HepG2 (cell line): ENCODE data around the gene JAG1. TPM values are rescaled to one million over a fixed set of nuclear protein-coding genes. Genes with fewer than 3 reads are reported as not detected.

Experiments used
- ATF1 ChIP-seq: IDR thresholded peaks from 2 replicates; pipeline ENCODE4 v1.6.1; 2016; ENCODE audit warnings: mild to moderate bottlenecking, control low read depth
- ATRX ChIP-seq: sonication (generic); formaldehyde crosslinking; IDR thresholded peaks from 2 replicates; pipeline ENCODE4 v1.4.0; 2020; ENCODE audit warnings: missing genetic modification reagents, borderline replicate concordance
- CEBPB ChIP-seq: IDR thresholded peaks from 2 replicates; pipeline ENCODE4 v1.6.1; 2011; ENCODE audit warnings: low read depth, low read length, improper control_type of control experiment, borderline replicate concordance
- DPF2 ChIP-seq: sonication (generic); formaldehyde crosslinking; IDR thresholded peaks from 2 replicates; pipeline ENCODE4 v1.4.0; 2020; ENCODE audit warnings: mild to moderate bottlenecking, low read depth, missing genetic modification reagents, borderline replicate concordance
- EP300 ChIP-seq, 3 experiments: sonication (generic) in 1 of 3; formaldehyde crosslinking in 1 of 3; IDR thresholded peaks; 2 replicates each; pipeline versions ENCODE4 v1.5.1 to v1.6.1; 2011 to 2020; ENCODE audit warnings: low read depth in 2 of 3, low read length in 2 of 3, borderline replicate concordance in 1 of 3, improper control_type of control experiment in 1 of 3, mild to moderate bottlenecking in 1 of 3, missing genetic modification reagents in 1 of 3, moderate library complexity in 1 of 3
- FOSL1 ChIP-seq: sonication (generic); formaldehyde crosslinking; IDR thresholded peaks from 2 replicates; pipeline ENCODE4 v1.9.0; 2021; ENCODE audit warnings: missing genetic modification reagents, borderline replicate concordance
- FOSL2 ChIP-seq: sonication (generic); formaldehyde crosslinking; IDR thresholded peaks from 2 replicates; pipeline ENCODE4 v1.4.0; 2020; ENCODE audit warnings: missing genetic modification reagents
- FOXA3 ChIP-seq: IDR thresholded peaks from 2 replicates; pipeline ENCODE4 v1.6.1; 2016; ENCODE audit warnings: missing genetic modification reagents, missing compliant biosample characterization
- FOXP1 ChIP-seq, 2 experiments: fragments of 450-650 bp in 1 of 2; IDR thresholded peaks; 2 replicates each; pipeline ENCODE4 v1.6.1; 2017 to 2018; ENCODE audit warnings: antibody characterized with exemption in 1 of 2
- GATAD2A ChIP-seq: IDR thresholded peaks from 2 replicates; pipeline ENCODE4 v1.6.1; 2016
- HMG20A ChIP-seq: IDR thresholded peaks from 2 replicates; pipeline ENCODE4 v1.6.1; 2016; ENCODE audit warnings: borderline replicate concordance
- KAT8 ChIP-seq: IDR thresholded peaks from 2 replicates; pipeline ENCODE4 v1.6.1; 2016; ENCODE audit warnings: missing genetic modification reagents, missing compliant biosample characterization
- MAFK ChIP-seq, 2 experiments: IDR thresholded peaks in 1 of 2; conservative IDR thresholded peaks in 1 of 2; 2 replicates each; pipeline ENCODE4 v1.6.1; 2011; ENCODE audit warnings: improper control_type of control experiment in 2 of 2, low read length in 2 of 2
- MLX ChIP-seq: IDR thresholded peaks from 2 replicates; pipeline ENCODE4 v1.6.1; 2016
- NCOA2 ChIP-seq: sonication (generic); formaldehyde crosslinking; IDR thresholded peaks from 2 replicates; pipeline ENCODE4 v1.8.0; 2022; ENCODE audit warnings: inconsistent platforms
- NR2F1 ChIP-seq, 2 experiments: fragments of 450-650 bp in 1 of 2; formaldehyde crosslinking in 1 of 2; IDR thresholded peaks; 2 replicates each; pipeline versions ENCODE4 v1.5.0 to v1.6.1; 2016 to 2020; ENCODE audit warnings: mild to moderate bottlenecking in 1 of 2, missing compliant biosample characterization in 1 of 2, missing genetic modification reagents in 1 of 2, moderate library complexity in 1 of 2
- SOX13 ChIP-seq, 3 experiments: fragments of 450-650 bp in 1 of 3; sonication (generic) in 1 of 3; formaldehyde crosslinking in 1 of 3; IDR thresholded peaks in 2 of 3; conservative IDR thresholded peaks in 1 of 3; 2 replicates each; pipeline versions ENCODE4 v1.5.0 to v1.6.1; 2016 to 2020; ENCODE audit warnings: antibody characterized with exemption in 1 of 3, mild to moderate bottlenecking in 1 of 3, missing compliant biosample characterization in 1 of 3, missing genetic modification reagents in 1 of 3, moderate library complexity in 1 of 3
- ZNF317 ChIP-seq: sonication (generic); formaldehyde crosslinking; IDR thresholded peaks from 2 replicates; pipeline ENCODE4 v1.5.0; 2020; ENCODE audit warnings: mild to moderate bottlenecking, missing genetic modification reagents
- ZNF496 ChIP-seq: sonication (generic); formaldehyde crosslinking; IDR thresholded peaks from 2 replicates; pipeline ENCODE4 v1.8.1; 2023; ENCODE audit warnings: mild to moderate bottlenecking, moderate library complexity, missing genetic modification reagents; ENCODE audit not compliant: insufficient replicate concordance
- ZNF678 ChIP-seq: sonication (generic); formaldehyde crosslinking; IDR thresholded peaks from 2 replicates; pipeline ENCODE4 v1.4.0; 2020; ENCODE audit warnings: mild to moderate bottlenecking, missing genetic modification reagents
- ZNF713 ChIP-seq: sonication (generic); formaldehyde crosslinking; IDR thresholded peaks from 2 replicates; pipeline ENCODE4 v1.4.0; 2020; ENCODE audit warnings: mild to moderate bottlenecking, missing genetic modification reagents
- ZSCAN31 ChIP-seq: sonication (generic); formaldehyde crosslinking; IDR thresholded peaks from 2 replicates; pipeline ENCODE4 v1.5.0; 2020; ENCODE audit warnings: low read depth, mild to moderate bottlenecking, missing genetic modification reagents
- polyA plus RNA-seq, 8 experiments: library from polyadenylated mRNA; depleted of rRNA in 3 of 8; stranded (reverse) in 7 of 8; unstranded in 1 of 8; fragments of >200 nt; fragmentation: Illumina TruSeq in 4 of 8; extraction: Trizol in 4 of 8; gene quantifications; 2 replicates each; pipeline versions ENCODE4 v1.2.1 to v1.2.3, GENCODE V29; 2011 to 2016; ENCODE audit warnings: low read depth in 4 of 8, missing spikeins in 1 of 8, mixed read lengths in 1 of 8; ENCODE audit not compliant: insufficient read depth in 1 of 8
- total RNA-seq, 5 experiments: library from RNA; depleted of rRNA; stranded (reverse); fragments of >200 nt; fragmentation: Illumina TruSeq; extraction: Trizol; gene quantifications; 2 replicates each; pipeline ENCODE4 v1.2.3, GENCODE V29; 2016; ENCODE audit warnings: low read depth in 1 of 5
- TF ChIP-seq, protein P1 (sequence below): IDR thresholded peaks from 2 replicates; pipeline ENCODE4 v1.6.1; 2016; ENCODE audit warnings: mild to moderate bottlenecking
- TF ChIP-seq, protein P2 (sequence below): sonication (generic); formaldehyde crosslinking; IDR thresholded peaks from 2 replicates; pipeline ENCODE4 v1.5.0; 2020; ENCODE audit warnings: mild to moderate bottlenecking, missing genetic modification reagents, borderline replicate concordance

The JAG1 gene
- total and polyA plus RNA-seq, 2 of the 13 experiments (the other 11 are each of a cell fraction or from before 2014, with no cell fraction given) = 47.1 to 56.3 TPM

DNA sequence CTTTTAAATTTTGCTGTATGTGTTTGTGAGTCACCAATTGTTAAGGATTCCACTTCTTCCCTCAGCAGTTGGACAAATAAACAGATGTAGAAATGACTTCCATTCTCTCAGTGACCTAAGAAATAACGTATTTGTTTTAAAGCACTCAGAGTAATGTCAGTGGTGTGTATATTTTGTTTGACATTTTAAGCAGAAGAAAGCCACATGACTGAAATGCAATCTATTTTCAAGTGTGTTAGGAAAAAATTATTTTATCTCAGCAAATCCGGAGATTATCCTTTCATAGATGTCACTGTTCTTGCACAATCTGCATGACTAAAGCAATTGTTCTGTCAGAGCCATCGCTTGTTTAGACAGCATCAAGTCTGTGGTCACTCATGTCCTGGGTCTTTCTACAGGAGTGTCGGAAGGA lies 77.1 kb downstream of the JAG1 start (continued):
- TF ChIP-seq ZNF317 (CRISPR knock-in tag) = peak; percentile 92
- peak; percentile 36; the same call in 1 of the 2 replicates for TF ChIP-seq FOSL1 (CRISPR knock-in tag)
- no peak for TF ChIP-seq ZSCAN31 (CRISPR knock-in tag)
- peak; percentile 43; the same call in 1 of the 2 replicates for TF ChIP-seq NCOA2 (CRISPR knock-in tag)
- 0 out of 4 replicates have a peak, but pooled peaks of 1 of the 2 experiments have one; percentile 12 for TF ChIP-seq NR2F1 (CRISPR knock-in tag; IDR thresholded peaks at IDR 0.05)
- TF ChIP-seq DPF2 (CRISPR knock-in tag) = 0 out of 2 replicates have a peak, but pooled peaks have one; percentile 28
- peak; percentile 84 for TF ChIP-seq SOX13 (IDR thresholded peaks at IDR 0.05)
- TF ChIP-seq SOX13 (CRISPR knock-in tag; conservative IDR thresholded peaks at IDR 0.05 in 1 of 2, IDR thresholded peaks at IDR 0.05 in 1 of 2) = peak in 1 of 2 experiments; percentile 96; a peak in 2 of 4 replicates
- TF ChIP-seq MLX (CRISPR knock-in tag) = 0 out of 2 replicates have a peak, but pooled peaks have one; percentile 21
- TF ChIP-seq ATF1 (CRISPR knock-in tag) = 0 out of 2 replicates have a peak, but pooled peaks have one; percentile 33
- peak; percentile 64 for TF ChIP-seq FOXA3
- TF ChIP-seq, protein P1, sequence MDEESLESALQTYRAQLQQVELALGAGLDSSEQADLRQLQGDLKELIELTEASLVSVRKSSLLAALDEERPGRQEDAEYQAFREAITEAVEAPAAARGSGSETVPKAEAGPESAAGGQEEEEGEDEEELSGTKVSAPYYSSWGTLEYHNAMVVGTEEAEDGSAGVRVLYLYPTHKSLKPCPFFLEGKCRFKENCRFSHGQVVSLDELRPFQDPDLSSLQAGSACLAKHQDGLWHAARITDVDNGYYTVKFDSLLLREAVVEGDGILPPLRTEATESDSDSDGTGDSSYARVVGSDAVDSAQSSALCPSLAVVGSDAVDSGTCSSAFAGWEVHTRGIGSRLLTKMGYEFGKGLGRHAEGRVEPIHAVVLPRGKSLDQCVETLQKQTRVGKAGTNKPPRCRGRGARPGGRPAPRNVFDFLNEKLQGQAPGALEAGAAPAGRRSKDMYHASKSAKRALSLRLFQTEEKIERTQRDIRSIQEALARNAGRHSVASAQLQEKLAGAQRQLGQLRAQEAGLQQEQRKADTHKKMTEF = 0 out of 2 replicates have a peak, but pooled peaks have one; percentile 19
- peak; percentile 61; the same call in 1 of the 2 replicates for TF ChIP-seq KAT8
- TF ChIP-seq FOSL2 (CRISPR knock-in tag) = peak; percentile 89
- no peak for TF ChIP-seq ZNF678
- TF ChIP-seq ATRX = no peak
- TF ChIP-seq HMG20A (CRISPR knock-in tag) = peak; percentile 74
- TF ChIP-seq MAFK (conservative IDR thresholded peaks at IDR 0.05 in 1 of 2, IDR thresholded peaks at IDR 0.05 in 1 of 2; ENCODE audit: low read length in 2 of 2) = 0 out of 4 replicates have a peak, but pooled peaks of 1 of the 2 experiments have one; percentile 2
- TF ChIP-seq, protein P2, sequence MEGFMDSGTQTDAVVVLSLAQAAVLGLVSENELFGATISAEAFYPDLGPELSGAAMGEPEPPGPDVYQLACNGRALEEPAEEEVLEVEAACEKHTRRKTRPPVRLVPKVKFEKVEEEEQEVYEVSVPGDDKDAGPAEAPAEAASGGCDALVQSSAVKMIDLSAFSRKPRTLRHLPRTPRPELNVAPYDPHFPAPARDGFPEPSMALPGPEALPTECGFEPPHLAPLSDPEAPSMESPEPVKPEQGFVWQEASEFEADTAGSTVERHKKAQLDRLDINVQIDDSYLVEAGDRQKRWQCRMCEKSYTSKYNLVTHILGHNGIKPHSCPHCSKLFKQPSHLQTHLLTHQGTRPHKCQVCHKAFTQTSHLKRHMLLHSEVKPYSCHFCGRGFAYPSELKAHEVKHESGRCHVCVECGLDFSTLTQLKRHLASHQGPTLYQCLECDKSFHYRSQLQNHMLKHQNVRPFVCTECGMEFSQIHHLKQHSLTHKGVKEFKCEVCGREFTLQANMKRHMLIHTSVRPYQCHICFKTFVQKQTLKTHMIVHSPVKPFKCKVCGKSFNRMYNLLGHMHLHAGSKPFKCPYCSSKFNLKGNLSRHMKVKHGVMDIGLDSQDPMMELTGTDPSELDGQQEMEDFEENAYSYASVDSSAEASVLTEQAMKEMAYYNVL = no peak
- no peak for TF ChIP-seq FOXP1 (IDR thresholded peaks at IDR 0.05)
- peak; percentile 51; the same call in 1 of the 2 replicates for TF ChIP-seq FOXP1 (CRISPR knock-in tag; IDR thresholded peaks at IDR 0.05)
- no peak for TF ChIP-seq ZNF496 (CRISPR knock-in tag)
- peak; percentile 72 for TF ChIP-seq GATAD2A (CRISPR knock-in tag)
- peak; percentile 98 for TF ChIP-seq CEBPB
- peak; percentile 51 to 52; a peak in 1 of 4 replicates for TF ChIP-seq EP300 (IDR thresholded peaks at IDR 0.05; ENCODE audit: low read depth in 2 of 2, low read length in 2 of 2)
- peak; percentile 59; the same call in 1 of the 2 replicates for TF ChIP-seq EP300 (CRISPR knock-in tag; IDR thresholded peaks at IDR 0.05; ENCODE audit: borderline replicate concordance)
- no peak for TF ChIP-seq ZNF713
